ENCODE data around the gene TMEM108. TPM values are rescaled to one million over a fixed set of nuclear protein-coding genes. Genes with fewer than 3 reads are reported as not detected.
A peak's percentile ranks its signal among the peaks of the same experiment; 100 is the strongest.

Gene TMEM108
- total and polyA plus RNA-seq, 10 of the 15 experiments (the other 5 are each of a cell fraction or from before 2014, with no cell fraction given): 0.02 to 0.58 (median 0.12) TPM; not detected in 5

DNA sequence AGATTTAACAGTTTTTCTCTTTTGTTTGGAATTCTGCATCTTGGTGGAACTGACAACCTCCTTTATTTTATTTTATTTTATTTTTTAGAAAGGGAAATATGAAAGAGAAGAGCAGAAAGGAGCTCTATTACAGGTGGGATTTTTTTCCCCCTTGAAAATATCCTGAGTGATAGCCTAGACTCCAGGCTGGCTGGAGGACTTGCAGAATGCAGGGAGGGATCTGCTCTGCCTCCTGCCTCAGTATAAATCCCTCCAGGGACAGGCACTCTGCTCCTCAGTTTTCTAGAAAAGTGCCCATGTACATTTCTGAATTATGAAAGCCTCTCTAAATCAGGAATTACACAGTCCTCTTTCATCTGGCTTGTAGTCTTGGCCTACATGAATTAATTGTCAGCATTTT is 173.7 kb downstream of the TMEM108 start:
- no peak for FAIRE-seq
- H3K27ac ChIP-seq (ENCODE audit: control insufficient read depth, insufficient read depth): peak overlapping the region; percentile 40; the same call in 1 of the 2 replicates
- no peak for TF ChIP-seq TAF1 (IDR thresholded peaks at IDR 0.05; ENCODE audit: borderline replicate concordance, low read depth, low read length)
- no peak for TF ChIP-seq CREB1 (IDR thresholded peaks at IDR 0.05; ENCODE audit: low read depth)
- TF ChIP-seq, protein P1, sequence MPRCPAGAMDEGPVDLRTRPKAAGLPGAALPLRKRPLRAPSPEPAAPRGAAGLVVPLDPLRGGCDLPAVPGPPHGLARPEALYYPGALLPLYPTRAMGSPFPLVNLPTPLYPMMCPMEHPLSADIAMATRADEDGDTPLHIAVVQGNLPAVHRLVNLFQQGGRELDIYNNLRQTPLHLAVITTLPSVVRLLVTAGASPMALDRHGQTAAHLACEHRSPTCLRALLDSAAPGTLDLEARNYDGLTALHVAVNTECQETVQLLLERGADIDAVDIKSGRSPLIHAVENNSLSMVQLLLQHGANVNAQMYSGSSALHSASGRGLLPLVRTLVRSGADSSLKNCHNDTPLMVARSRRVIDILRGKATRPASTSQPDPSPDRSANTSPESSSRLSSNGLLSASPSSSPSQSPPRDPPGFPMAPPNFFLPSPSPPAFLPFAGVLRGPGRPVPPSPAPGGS (IDR thresholded peaks at IDR 0.05; ENCODE audit: borderline replicate concordance, insufficient read depth, low read depth, low read length, poor library complexity, severe bottlenecking): no peak
- no peak for TF ChIP-seq EGR1 (IDR thresholded peaks at IDR 0.05; ENCODE audit: borderline replicate concordance in 1 of 2, low read depth in 2 of 2, low read length in 2 of 2)
- TF ChIP-seq, protein P2, sequence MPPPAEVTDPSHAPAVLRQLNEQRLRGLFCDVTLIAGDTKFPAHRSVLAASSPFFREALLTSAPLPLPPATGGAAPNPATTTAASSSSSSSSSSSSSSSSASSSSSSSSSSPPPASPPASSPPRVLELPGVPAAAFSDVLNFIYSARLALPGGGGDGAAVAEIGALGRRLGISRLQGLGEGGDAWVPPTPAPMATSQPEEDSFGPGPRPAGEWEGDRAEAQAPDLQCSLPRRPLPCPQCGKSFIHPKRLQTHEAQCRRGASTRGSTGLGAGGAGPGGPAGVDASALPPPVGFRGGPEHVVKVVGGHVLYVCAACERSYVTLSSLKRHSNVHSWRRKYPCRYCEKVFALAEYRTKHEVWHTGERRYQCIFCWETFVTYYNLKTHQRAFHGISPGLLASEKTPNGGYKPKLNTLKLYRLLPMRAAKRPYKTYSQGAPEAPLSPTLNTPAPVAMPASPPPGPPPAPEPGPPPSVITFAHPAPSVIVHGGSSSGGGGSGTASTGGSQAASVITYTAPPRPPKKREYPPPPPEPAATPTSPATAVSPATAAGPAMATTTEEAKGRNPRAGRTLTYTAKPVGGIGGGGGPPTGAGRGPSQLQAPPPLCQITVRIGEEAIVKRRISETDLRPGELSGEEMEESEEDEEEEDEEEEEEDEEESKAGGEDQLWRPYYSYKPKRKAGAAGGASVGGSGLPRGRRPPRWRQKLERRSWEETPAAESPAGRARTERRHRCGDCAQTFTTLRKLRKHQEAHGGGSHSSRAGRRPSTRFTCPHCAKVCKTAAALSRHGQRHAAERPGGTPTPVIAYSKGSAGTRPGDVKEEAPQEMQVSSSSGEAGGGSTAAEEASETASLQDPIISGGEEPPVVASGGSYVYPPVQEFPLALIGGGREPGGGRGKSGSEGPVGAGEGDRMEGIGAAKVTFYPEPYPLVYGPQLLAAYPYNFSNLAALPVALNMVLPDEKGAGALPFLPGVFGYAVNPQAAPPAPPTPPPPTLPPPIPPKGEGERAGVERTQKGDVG (CRISPR knock-in tag; IDR thresholded peaks at IDR 0.05): no peak
- no peak for TF ChIP-seq TCF12 (IDR thresholded peaks at IDR 0.05; ENCODE audit: low read depth, low read length)
- TF ChIP-seq YY1 (IDR thresholded peaks at IDR 0.05; ENCODE audit: low read depth, low read length): no peak
- no peak for TF ChIP-seq ZNF274 (IDR thresholded peaks at IDR 0.05; ENCODE audit: insufficient read depth, insufficient read length)
- TF ChIP-seq ESRRA (IDR thresholded peaks at IDR 0.05; ENCODE audit: low read length): no peak
- no peak for TF ChIP-seq PML (IDR thresholded peaks at IDR 0.05; ENCODE audit: low read length)
- TF ChIP-seq GATAD2B (conservative IDR thresholded peaks at IDR 0.05; ENCODE audit: low read depth): no peak
- no peak for TF ChIP-seq MEF2B (IDR thresholded peaks at IDR 0.05; ENCODE audit: partially characterized antibody, poor library complexity, severe bottlenecking)
- TF ChIP-seq ASH2L (IDR thresholded peaks at IDR 0.05; ENCODE audit: borderline replicate concordance, low read depth): no peak
- TF ChIP-seq BACH1 (IDR thresholded peaks at IDR 0.05; ENCODE audit: borderline replicate concordance): no peak
- TF ChIP-seq EED (IDR thresholded peaks at IDR 0.05; ENCODE audit: low read depth): no peak
- no TSS peak for BruUV-seq (replicated peaks)
- H3K27me3 ChIP-seq (replicated peaks in 1 of 2; ENCODE audit: control insufficient read depth in 2 of 2, insufficient read depth in 2 of 2, low read length in 1 of 2): no peaks in the 10 kb centered on the region
- SMC1A ChIA-PET (ENCODE audit: uncharacterized antibody, unreplicated experiment): interaction anchor here (0.6 kb wide), 1 partner anchor 242 kb away, joined by 3 read pairs; no protein-coding TSS in a partner anchor
- no peaks in the 10 kb centered on the region for H3K9me3 ChIP-seq (replicated peaks; ENCODE audit: control insufficient read depth, insufficient read depth, low read length)
- no peaks in the 10 kb centered on the region for H3K36me3 ChIP-seq (ENCODE audit: control insufficient read depth in 2 of 2, insufficient read depth in 2 of 2, low read length in 1 of 2)
- H3K4me2 ChIP-seq (ENCODE audit: control insufficient read depth, insufficient read depth): peak overlapping the region; percentile 51; the same call in 1 of the 2 replicates
- RAD21 ChIA-PET (ENCODE audit: unreplicated experiment): no interaction called here
- H2AFZ ChIP-seq (ENCODE audit: control insufficient read depth, low read depth, low read length): no peak overlapping the region
- in situ Hi-C loops (cut with MboI) (no loop called here), intact Hi-C loops (cut with micrococcal nuclease; ENCODE audit: unreplicated experiment) (loop anchor here (2.0 kb wide), 1 partner anchor 75 kb away; no protein-coding TSS in a partner anchor)
- peak overlapping the region; percentile 16; the same call in 1 of the 2 replicates for H3K4me3 ChIP-seq
- POLR2A ChIA-PET: no interaction called here
- no peaks in the 10 kb centered on the region for H3K79me2 ChIP-seq (ENCODE audit: control insufficient read depth, insufficient read depth, low read length)
- H4K20me1 ChIP-seq (ENCODE audit: control insufficient read depth, insufficient read depth): no peaks in the 10 kb centered on the region
- no peak overlapping the region for H3K9ac ChIP-seq (ENCODE audit: control insufficient read depth, insufficient read depth, low read length)
- H3K4me1 ChIP-seq (ENCODE audit: control insufficient read depth, insufficient read depth, low read length): peaks cover 29% of the 10 kb centered on the region
- ATAC-seq: no peak
- DNase-seq (ENCODE audit: low read depth, low spot score): no peak
- CTCF ChIA-PET: interaction anchor here (0.7 kb wide), 1 partner anchor 212 kb away, joined by 3 read pairs; no protein-coding TSS in a partner anchor

All from GM12878 (cell line).